Adrenal gland (tissue), 5 donors: Measurements from ENCODE around the gene TP53.

Experiments
- POLR2A ChIP-seq, 2 donors: fragments of 450-650 bp; IDR thresholded peaks; one replicate each; pipeline ENCODE4 v1.6.1; 2017; ENCODE audit warnings: antibody characterized with exemption in 2 of 2, mild to moderate bottlenecking in 2 of 2, moderate library complexity in 1 of 2
- TF ChIP-seq, protein P1 (sequence below), 6 experiments: fragments of 450-650 bp in 4 of 6; fragments of 200-600 bp in 2 of 6; sonication (generic) in 1 of 6; IDR thresholded peaks; 1 replicate in 5 of 6; 2 replicates in 1 of 6; pipeline versions ENCODE4 v1.5.1 to v1.8.0; 2016 to 2021; ENCODE audit warnings: antibody characterized with exemption in 6 of 6, mild to moderate bottlenecking in 2 of 6, moderate library complexity in 1 of 6
- donor health status: DM: no; HTN: no; CAD: no.

DNA sequence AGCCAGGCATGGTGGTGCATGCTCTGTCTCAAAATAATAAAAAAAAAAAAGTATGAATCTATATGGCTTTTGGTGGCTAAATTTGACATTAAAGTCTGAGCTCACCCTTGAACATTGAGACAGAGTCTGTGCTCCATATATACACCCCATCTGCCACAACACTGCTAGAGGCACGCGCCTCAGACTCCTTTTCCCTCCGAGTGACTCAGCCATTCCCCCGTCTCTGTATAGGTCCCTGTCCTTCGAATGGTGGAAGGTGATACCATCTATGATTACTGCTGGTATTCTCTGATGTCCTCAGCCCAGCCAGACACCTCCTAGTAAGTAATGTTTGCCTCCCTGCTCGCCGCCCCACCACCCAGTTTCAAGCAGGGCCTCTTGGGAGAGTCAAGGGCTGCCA lies 13.2 kb upstream of the TP53 start:
- no peak for TF ChIP-seq POLR2A (IDR thresholded peaks at IDR 0.05)
- TF ChIP-seq, protein P1, sequence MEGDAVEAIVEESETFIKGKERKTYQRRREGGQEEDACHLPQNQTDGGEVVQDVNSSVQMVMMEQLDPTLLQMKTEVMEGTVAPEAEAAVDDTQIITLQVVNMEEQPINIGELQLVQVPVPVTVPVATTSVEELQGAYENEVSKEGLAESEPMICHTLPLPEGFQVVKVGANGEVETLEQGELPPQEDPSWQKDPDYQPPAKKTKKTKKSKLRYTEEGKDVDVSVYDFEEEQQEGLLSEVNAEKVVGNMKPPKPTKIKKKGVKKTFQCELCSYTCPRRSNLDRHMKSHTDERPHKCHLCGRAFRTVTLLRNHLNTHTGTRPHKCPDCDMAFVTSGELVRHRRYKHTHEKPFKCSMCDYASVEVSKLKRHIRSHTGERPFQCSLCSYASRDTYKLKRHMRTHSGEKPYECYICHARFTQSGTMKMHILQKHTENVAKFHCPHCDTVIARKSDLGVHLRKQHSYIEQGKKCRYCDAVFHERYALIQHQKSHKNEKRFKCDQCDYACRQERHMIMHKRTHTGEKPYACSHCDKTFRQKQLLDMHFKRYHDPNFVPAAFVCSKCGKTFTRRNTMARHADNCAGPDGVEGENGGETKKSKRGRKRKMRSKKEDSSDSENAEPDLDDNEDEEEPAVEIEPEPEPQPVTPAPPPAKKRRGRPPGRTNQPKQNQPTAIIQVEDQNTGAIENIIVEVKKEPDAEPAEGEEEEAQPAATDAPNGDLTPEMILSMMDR (IDR thresholded peaks at IDR 0.05) = no peak
